ENCODE results near the gene SLC25A29.
A peak's percentile ranks its signal among the peaks of the same experiment; 100 is the strongest.

The SLC25A29 gene

GRCh38 chr14:100306998-100307765, 938 bp upstream of the SLC25A29 start:
- POLR2A ChIA-PET: interaction anchor here (1.1 kb wide), 1 partner anchor 68 kb away, joined by 3 read pairs; a partner anchor contains a TSS
- DNase-seq (ENCODE audit: low read depth, low spot score): no peak
- H3K4me3 ChIP-seq (ENCODE audit: low read depth, low read length): peak overlapping the region; percentile 72
- CTCF ChIA-PET: interaction anchor here (1.0 to 1.7 kb wide), 3 partner anchors 9 to 12 kb away, joined by 3 to 10 read pairs (median 5); no protein-coding TSS in a partner anchor
- no peak for TF ChIP-seq CTCF (IDR thresholded peaks at IDR 0.05; ENCODE audit: insufficient read depth, low read length, missing control alignments)

GRCh38 chr14:100305324-100306100, 732 bp downstream of the SLC25A29 start:
- CTCF ChIA-PET: interaction anchor here (0.9 to 14.1 kb wide), 8 partner anchors 8 to 576 kb away, joined by 3 to 141 read pairs (median 6); no protein-coding TSS in a partner anchor
- TF ChIP-seq CTCF (IDR thresholded peaks at IDR 0.05; ENCODE audit: insufficient read depth, low read length, missing control alignments): no peak
- no peak for DNase-seq (ENCODE audit: low read depth, low spot score)
- H3K4me3 ChIP-seq (ENCODE audit: low read depth, low read length): peak overlapping the region; percentile 72
- POLR2A ChIA-PET: interaction anchor here (0.6 to 1.0 kb wide), 2 partner anchors 9 to 70 kb away, joined by 3 read pairs; a partner anchor contains a TSS

GRCh38 chr14:100304825-100305323, 1.4 kb downstream of the SLC25A29 start:
- TF ChIP-seq CTCF (IDR thresholded peaks at IDR 0.05; ENCODE audit: insufficient read depth, low read length, missing control alignments): no peak
- ChIA-PET CTCF (interaction anchor here (0.9 to 14.1 kb wide), 7 partner anchors 8 to 575 kb away, joined by 3 to 141 read pairs (median 6); no protein-coding TSS in a partner anchor), POLR2A (interaction anchor here (0.6 kb wide), 1 partner anchor 70 kb away, joined by 3 read pairs; a partner anchor contains a TSS)
- H3K4me3 ChIP-seq (ENCODE audit: low read depth, low read length): peak overlapping the region; percentile 72
- no peak for DNase-seq (ENCODE audit: low read depth, low spot score)

GRCh38 chr14:100303925-100304324, 2.3 kb downstream of the SLC25A29 start:
- ChIA-PET POLR2A (no interaction called here), CTCF (interaction anchor here (1.5 to 14.1 kb wide), 6 partner anchors 10 to 81 kb away, joined by 4 to 141 read pairs (median 12); no protein-coding TSS in a partner anchor)
- DNase-seq (ENCODE audit: low read depth, low spot score): no peak
- no peak overlapping the region for H3K4me3 ChIP-seq (ENCODE audit: low read depth, low read length)
- TF ChIP-seq CTCF (IDR thresholded peaks at IDR 0.05; ENCODE audit: insufficient read depth, low read length, missing control alignments): no peak

GRCh38 chr14:100303179-100303578, 3.1 kb downstream of the SLC25A29 start:
- no peak overlapping the region for H3K4me3 ChIP-seq (ENCODE audit: low read depth, low read length)
- peak; percentile 65 for TF ChIP-seq CTCF (IDR thresholded peaks at IDR 0.05; ENCODE audit: insufficient read depth, low read length, missing control alignments)
- ChIA-PET POLR2A (no interaction called here), CTCF (interaction anchor here (0.7 to 14.1 kb wide), 10 partner anchors 10 to 81 kb away, joined by 3 to 141 read pairs (median 6); no protein-coding TSS in a partner anchor)
- DNase-seq (ENCODE audit: low read depth, low spot score): no peak

Measured in AG04449 (cell line).